Gastroesophageal sphincter (tissue), 4 donors: Measurements from ENCODE around the gene DAAM1. TPM values are rescaled to one million over a fixed set of nuclear protein-coding genes. Genes with fewer than 3 reads are reported as not detected.
A peak's percentile ranks its signal among the peaks of the same experiment; 100 is the strongest.

ENCODE experiments used
- ATAC-seq: fragments of 150-250 bp; one replicate; pipeline ENCODE4 v1.9.1; 2016; ENCODE audit warnings: mild to moderate bottlenecking, moderate library complexity
- H3K27ac ChIP-seq, 4 donors: fragments of 200-600 bp; sonication (generic) in 3 of 4; 1 replicate in 3 of 4; 2 replicates in 1 of 4; pipeline ENCODE4 v1.5.1; 2016 to 2019
- H3K27me3 ChIP-seq: fragments of 200-600 bp; sonication (generic); one replicate; pipeline ENCODE4 v1.5.1; 2019
- H3K36me3 ChIP-seq, 2 donors: fragments of 200-600 bp; sonication (generic); one replicate each; pipeline ENCODE4 v1.5.1; 2019; ENCODE audit warnings: control low read depth in 1 of 2
- H3K4me1 ChIP-seq, 3 donors: fragments of 200-600 bp; sonication (generic); 1 replicate in 2 of 3; 2 replicates in 1 of 3; pipeline ENCODE4 v1.5.1; 2016 to 2019; ENCODE audit warnings: control low read depth in 2 of 3
- H3K4me3 ChIP-seq, 2 donors: fragments of 200-600 bp; sonication (generic); one replicate each; pipeline ENCODE4 v1.5.1; 2019; ENCODE audit warnings: mild to moderate bottlenecking in 1 of 2, moderate library complexity in 1 of 2
- H3K9me3 ChIP-seq, 3 donors: fragments of 200-600 bp; sonication (generic); one replicate each; pipeline ENCODE4 v1.5.1; 2017 to 2019; ENCODE audit warnings: control low read depth in 2 of 3
- EP300 ChIP-seq: sonication (generic); formaldehyde crosslinking; IDR thresholded peaks from one replicate; pipeline ENCODE4 v1.6.1; 2017; ENCODE audit warnings: antibody characterized with exemption, mild to moderate bottlenecking
- POLR2A ChIP-seq, 2 donors: fragments of 450-650 bp; IDR thresholded peaks; one replicate each; pipeline ENCODE4 v1.6.1; 2017; ENCODE audit warnings: antibody characterized with exemption in 2 of 2, mild to moderate bottlenecking in 2 of 2, moderate library complexity in 1 of 2
- POLR2AphosphoS5 ChIP-seq: sonication (generic); formaldehyde crosslinking; IDR thresholded peaks from one replicate; pipeline ENCODE4 v1.6.1; 2017; ENCODE audit warnings: antibody characterized with exemption
- WGBS, 2 donors: methylation state at CpG; one replicate each; pipeline ENCODE4 v1.1.5; 2018; ENCODE audit warnings: low coverage in 1 of 2; 5-methylcytosine and 5-hydroxymethylcytosine counted together
- total RNA-seq, 4 donors: library from RNA; depleted of rRNA; stranded (reverse); fragments of >200 nt; gene quantifications; one replicate each; pipeline ENCODE4 v1.1.0, GENCODE V29; 2016
- TF ChIP-seq, protein P1 (sequence below), 4 experiments: fragments of 200-600 bp in 2 of 4; fragments of 450-650 bp in 2 of 4; sonication (generic) in 1 of 4; IDR thresholded peaks; one replicate each; pipeline ENCODE4 v1.5.1; 2017 to 2019; ENCODE audit warnings: antibody characterized with exemption in 4 of 4, mild to moderate bottlenecking in 2 of 4, moderate library complexity in 2 of 4

Gene DAAM1
- total RNA-seq, 4 donors from 2014 or later, result 64.0 to 124 (median 87.3) TPM

DNA sequence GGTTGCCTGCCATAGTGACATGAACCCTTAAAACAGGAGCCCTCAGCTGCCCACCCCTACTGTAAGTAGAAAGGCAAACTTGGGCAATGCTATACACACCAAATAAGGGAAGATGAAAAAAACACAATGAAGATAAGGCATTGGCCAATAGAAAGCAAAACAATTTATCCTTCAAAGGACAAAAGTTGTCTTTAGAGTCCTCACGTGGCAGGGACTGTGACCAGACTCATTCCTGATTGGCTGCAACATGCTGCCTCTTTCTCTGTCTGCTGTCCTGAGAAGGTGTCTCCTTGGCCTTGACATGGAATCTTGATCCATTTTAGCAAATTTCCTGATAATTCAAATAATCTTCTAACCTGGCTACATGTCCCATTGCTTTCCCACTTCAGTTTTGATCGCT lies 144.8 kb downstream of the DAAM1 start:
- peaks cover 23 to 94% (median 43%) of the 10 kb centered on the region in 3 donors for H3K4me1 ChIP-seq
- H3K36me3 ChIP-seq, result peaks cover 0 to 20% of the 10 kb centered on the region in 2 donors
- ATAC-seq, result peak; percentile 7
- no peak overlapping the region for H3K4me3 ChIP-seq
- H3K27ac ChIP-seq, result peak overlapping the region; percentile 85 to 97 (median 88)
- H3K27me3 ChIP-seq, result no peaks in the 10 kb centered on the region
- H3K9me3 ChIP-seq, result no peaks in the 10 kb centered on the region
- TF ChIP-seq EP300 (no peak), POLR2A (IDR thresholded peaks at IDR 0.05) (no peak), POLR2AphosphoS5 (no peak)
- TF ChIP-seq, protein P1, sequence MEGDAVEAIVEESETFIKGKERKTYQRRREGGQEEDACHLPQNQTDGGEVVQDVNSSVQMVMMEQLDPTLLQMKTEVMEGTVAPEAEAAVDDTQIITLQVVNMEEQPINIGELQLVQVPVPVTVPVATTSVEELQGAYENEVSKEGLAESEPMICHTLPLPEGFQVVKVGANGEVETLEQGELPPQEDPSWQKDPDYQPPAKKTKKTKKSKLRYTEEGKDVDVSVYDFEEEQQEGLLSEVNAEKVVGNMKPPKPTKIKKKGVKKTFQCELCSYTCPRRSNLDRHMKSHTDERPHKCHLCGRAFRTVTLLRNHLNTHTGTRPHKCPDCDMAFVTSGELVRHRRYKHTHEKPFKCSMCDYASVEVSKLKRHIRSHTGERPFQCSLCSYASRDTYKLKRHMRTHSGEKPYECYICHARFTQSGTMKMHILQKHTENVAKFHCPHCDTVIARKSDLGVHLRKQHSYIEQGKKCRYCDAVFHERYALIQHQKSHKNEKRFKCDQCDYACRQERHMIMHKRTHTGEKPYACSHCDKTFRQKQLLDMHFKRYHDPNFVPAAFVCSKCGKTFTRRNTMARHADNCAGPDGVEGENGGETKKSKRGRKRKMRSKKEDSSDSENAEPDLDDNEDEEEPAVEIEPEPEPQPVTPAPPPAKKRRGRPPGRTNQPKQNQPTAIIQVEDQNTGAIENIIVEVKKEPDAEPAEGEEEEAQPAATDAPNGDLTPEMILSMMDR (IDR thresholded peaks at IDR 0.05), result no peak
- 17% methylated on average over 2 of the region's 2 CpGs; no CpG with 5 or more reads in 1 of the 2 donors for WGBS, 2 donors

DNA sequence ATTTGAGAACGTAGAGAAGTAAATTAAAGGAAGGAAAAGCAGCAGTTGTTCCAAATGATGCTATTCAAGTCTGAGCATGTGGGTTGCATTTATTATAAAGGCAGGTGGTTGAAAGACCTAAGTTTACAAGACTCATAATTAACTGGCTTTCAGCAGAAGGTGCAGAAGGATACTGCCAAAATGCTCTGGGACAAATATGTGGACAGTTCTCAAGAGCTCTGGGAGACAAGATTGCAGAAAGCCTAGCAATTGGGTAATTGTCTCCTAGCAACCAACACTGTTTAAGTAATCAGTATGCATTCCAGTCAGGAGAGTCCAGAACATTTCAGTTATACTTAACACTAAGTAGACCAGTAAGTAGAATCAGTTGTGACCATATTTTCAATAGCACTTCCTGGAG lies 145.2 kb downstream of the DAAM1 start:
- Histone ChIP-seq H3K4me3 (no peak overlapping the region), H3K27me3 (no peaks in the 10 kb centered on the region), H3K36me3 (peaks cover 0 to 16% of the 10 kb centered on the region in 2 donors), H3K27ac (peak overlapping the region; percentile 85 to 99 (median 88)), H3K4me1 (peaks cover 23 to 99% (median 47%) of the 10 kb centered on the region in 3 donors), H3K9me3 (no peaks in the 10 kb centered on the region)
- peak; percentile 89 for ATAC-seq
- WGBS, 2 donors, result 0 to 9% methylated on average over 1 of the region's 1 CpG
- TF ChIP-seq POLR2AphosphoS5 (peak; percentile 92), POLR2A (IDR thresholded peaks at IDR 0.05) (no peak)

DNA sequence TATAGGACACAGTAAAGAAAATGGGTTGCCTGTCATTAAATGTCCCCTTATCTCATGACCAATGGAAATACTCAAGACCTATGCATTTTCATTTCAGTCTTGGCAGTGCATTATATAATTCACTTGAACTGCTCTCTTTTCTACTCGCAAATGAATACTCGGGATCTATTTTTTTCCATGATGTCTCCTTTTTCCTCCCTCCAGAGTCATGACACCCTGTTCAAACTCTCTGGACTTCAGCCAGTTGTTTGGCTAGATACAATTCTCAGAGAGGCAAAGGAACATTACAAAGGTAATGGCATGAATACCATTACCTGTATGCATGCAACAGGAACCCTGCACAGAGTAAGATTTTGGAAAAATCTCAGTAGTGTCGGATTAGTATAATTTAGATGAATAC lies 145.8 kb downstream of the DAAM1 start:
- Histone ChIP-seq H3K9me3 (no peaks in the 10 kb centered on the region), H3K4me3 (no peak overlapping the region), H3K27me3 (no peaks in the 10 kb centered on the region), H3K36me3 (peaks cover 0 to 16% of the 10 kb centered on the region in 2 donors), H3K4me1 (peaks cover 23 to 99% (median 51%) of the 10 kb centered on the region in 3 donors), H3K27ac (peak overlapping the region; percentile 85 to 99 (median 88))
- no peak for ATAC-seq
- TF ChIP-seq POLR2AphosphoS5, result no peak
- no peak for TF ChIP-seq EP300
- no peak for TF ChIP-seq POLR2A (IDR thresholded peaks at IDR 0.05)
- TF ChIP-seq, protein P1 (IDR thresholded peaks at IDR 0.05), result no peak
- WGBS, 2 donors, result 31 to 45% methylated on average over 3 of the region's 3 CpGs

DNA sequence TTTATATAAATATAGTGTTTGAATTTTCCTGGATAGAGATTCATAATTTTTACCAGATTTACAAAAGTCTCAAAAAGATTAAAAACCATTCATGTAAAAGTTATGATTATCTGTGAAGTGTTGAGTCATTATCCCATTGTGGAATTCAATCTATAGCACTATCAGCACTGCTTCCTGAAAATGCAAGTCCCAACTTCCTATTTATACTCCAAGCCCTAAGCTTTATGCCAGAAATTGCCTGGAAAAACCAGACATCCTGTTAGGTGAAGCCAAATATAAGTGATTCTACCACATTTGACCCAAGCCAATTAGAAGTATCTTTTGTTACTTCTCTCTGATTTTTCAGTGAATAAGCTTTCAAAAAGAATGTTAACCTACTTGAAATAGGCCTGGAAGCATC lies 147.6 kb downstream of the DAAM1 start:
- peak overlapping the region; percentile 85 to 99 (median 88) for H3K27ac ChIP-seq

DNA sequence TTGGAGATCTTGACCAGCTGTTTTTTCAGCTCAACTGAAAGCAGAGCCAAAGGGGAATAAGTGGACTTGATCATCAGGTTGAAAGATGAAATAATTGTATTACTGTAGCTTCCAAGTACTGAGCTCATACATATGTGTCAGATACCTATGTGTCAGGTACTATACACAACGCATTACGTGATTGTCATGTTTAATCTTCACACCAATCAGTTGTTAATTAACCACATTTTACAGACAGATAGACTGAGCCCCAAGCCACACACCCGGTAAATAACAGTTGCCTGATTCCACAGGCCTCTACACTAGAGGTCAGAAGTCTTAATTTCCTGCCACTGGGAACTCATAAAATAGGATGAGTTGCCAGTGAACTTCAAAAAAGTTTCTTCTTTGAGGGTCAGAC lies 148.2 kb downstream of the DAAM1 start:
- peak overlapping the region; percentile 85 to 99 (median 88) for H3K27ac ChIP-seq
- WGBS, 2 donors, result 41 to 60% methylated on average over 2 to 3 of the region's 3 CpGs
- H3K4me3 ChIP-seq, result no peak overlapping the region
- peaks cover 23 to 100% (median 54%) of the 10 kb centered on the region in 3 donors for H3K4me1 ChIP-seq
- H3K9me3 ChIP-seq, result no peaks in the 10 kb centered on the region
- H3K27me3 ChIP-seq, result no peaks in the 10 kb centered on the region
- ATAC-seq, result no peak
- TF ChIP-seq, protein P1 (IDR thresholded peaks at IDR 0.05), result no peak
- TF ChIP-seq POLR2A (IDR thresholded peaks at IDR 0.05), result no peak
- peaks cover 0 to 4% of the 10 kb centered on the region in 2 donors for H3K36me3 ChIP-seq

More for the DNA sequence above, 147.6 kb downstream of the DAAM1 start:
- Histone ChIP-seq H3K27me3 (no peaks in the 10 kb centered on the region), H3K36me3 (peaks cover 0 to 10% of the 10 kb centered on the region in 2 donors), H3K4me3 (no peak overlapping the region), H3K9me3 (no peaks in the 10 kb centered on the region), H3K4me1 (peaks cover 23 to 100% (median 51%) of the 10 kb centered on the region in 3 donors)
- no peak for TF ChIP-seq EP300
- TF ChIP-seq POLR2A (IDR thresholded peaks at IDR 0.05), result no peak
- no peak for TF ChIP-seq POLR2AphosphoS5
- TF ChIP-seq, protein P1 (IDR thresholded peaks at IDR 0.05), result no peak
- ATAC-seq, result no peak
